Thyroid gland (tissue), 4 donors: Measurements from ENCODE around the gene PEX12. TPM values are rescaled to one million over a fixed set of nuclear protein-coding genes. Genes with fewer than 3 reads are reported as not detected.
"Not testable (repeated sequence)": the region's sequence is repeated elsewhere in the genome, so short reads cannot be mapped to it uniquely, and the experiment has no call there.

ENCODE experiments used
- DNase-seq, 2 donors: peaks; one replicate each; pipeline ENCODE4 v3.0.0-alpha.2; 2019
- H3K27ac ChIP-seq, 3 donors: fragments of 200-600 bp; sonication (generic); 1 replicate in 2 of 3; 2 replicates in 1 of 3; pipeline ENCODE4 v1.5.1; 2016 to 2019; ENCODE audit warnings: mild to moderate bottlenecking in 1 of 3, moderate library complexity in 1 of 3
- H3K27me3 ChIP-seq: fragments of 200-600 bp; sonication (generic); one replicate; pipeline ENCODE4 v1.5.1; 2019
- H3K36me3 ChIP-seq, 2 donors: fragments of 200-600 bp; sonication (generic); one replicate each; pipeline ENCODE4 v1.5.1; 2016 to 2019
- H3K4me1 ChIP-seq, 2 donors: fragments of 200-600 bp; sonication (generic); one replicate each; pipeline ENCODE4 v1.5.1; 2017 to 2019
- H3K4me3 ChIP-seq, 3 donors: fragments of 200-600 bp; sonication (generic); replicated peaks in 1 of 3; 1 replicate in 2 of 3; 2 replicates in 1 of 3; pipeline ENCODE4 v1.5.1; 2016; ENCODE audit warnings: mild to moderate bottlenecking in 1 of 3
- H3K9me3 ChIP-seq: fragments of 200-600 bp; sonication (generic); one replicate; pipeline ENCODE4 v1.5.1; 2017
- POLR2A ChIP-seq, 2 donors: fragments of 450-650 bp; IDR thresholded peaks; one replicate each; pipeline ENCODE4 v1.6.1; 2017; ENCODE audit warnings: antibody characterized with exemption in 2 of 2, mild to moderate bottlenecking in 2 of 2, moderate library complexity in 1 of 2
- WGBS, 2 donors: methylation state at CpG; one replicate each; pipeline ENCODE4 v1.1.5; 2017; 5-methylcytosine and 5-hydroxymethylcytosine counted together
- intact Hi-C: fragments of 100-400 bp; cut with DNase I; formaldehyde crosslinking; loops from one replicate; pipeline ENCODE4 v1.15.1; 2023
- total RNA-seq, 4 donors: library from RNA; depleted of rRNA; stranded (reverse); fragments of >200 nt; gene quantifications; one replicate each; pipeline ENCODE4 v1.2.3, GENCODE V29; 2016
- TF ChIP-seq, protein P1 (sequence below), 6 experiments: fragments of 200-600 bp in 3 of 6; fragments of 450-650 bp in 3 of 6; sonication (generic) in 3 of 6; IDR thresholded peaks; one replicate each; pipeline ENCODE4 v1.5.1; 2016 to 2019; ENCODE audit warnings: antibody characterized with exemption in 6 of 6, mild to moderate bottlenecking in 2 of 6, inconsistent platforms in 1 of 6, moderate library complexity in 1 of 6

The PEX12 gene
- total RNA-seq, 4 donors from 2014 or later: 6.1 to 12.0 (median 9.8) TPM

DNA sequence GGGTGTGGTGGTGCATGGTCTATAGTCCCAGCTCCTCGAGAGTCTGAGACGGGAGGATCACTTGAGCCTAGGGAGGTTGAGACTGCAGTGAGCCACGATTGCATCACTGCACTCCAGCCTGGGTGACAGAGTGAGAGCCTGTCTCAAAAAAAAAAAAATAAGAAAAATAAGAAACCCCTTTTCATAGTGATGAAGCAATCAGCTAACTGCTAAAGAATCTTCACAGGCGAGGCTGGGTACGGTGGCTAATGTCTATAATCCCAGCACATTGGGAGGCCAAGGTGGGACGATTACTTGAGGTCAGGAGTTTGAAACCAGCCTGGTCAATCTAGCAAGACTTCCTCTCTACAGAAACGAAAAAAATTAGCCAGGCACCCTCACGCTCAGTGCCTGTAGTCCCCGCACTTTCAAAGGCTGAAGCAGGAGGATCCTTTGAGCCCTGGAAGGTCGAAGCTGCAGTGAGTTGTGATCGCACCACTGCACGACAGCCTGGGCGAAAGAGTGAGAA is 41.7 kb downstream of the PEX12 start:
- Histone ChIP-seq H3K4me1 (peaks cover 0 to 3% of the 10 kb centered on the region in 2 donors), H3K4me3 (no peak overlapping the region), H3K36me3 (no peaks in the 10 kb centered on the region), H3K9me3 (no peaks in the 10 kb centered on the region), H3K27me3 (no peaks in the 10 kb centered on the region), H3K27ac (peak overlapping the region in 2 of 3 donors; percentile 15 to 36)
- 75 to 78% methylated on average over 13 of the region's 13 CpGs for WGBS, 2 donors
- DNase-seq: no peak
- TF ChIP-seq, protein P1, sequence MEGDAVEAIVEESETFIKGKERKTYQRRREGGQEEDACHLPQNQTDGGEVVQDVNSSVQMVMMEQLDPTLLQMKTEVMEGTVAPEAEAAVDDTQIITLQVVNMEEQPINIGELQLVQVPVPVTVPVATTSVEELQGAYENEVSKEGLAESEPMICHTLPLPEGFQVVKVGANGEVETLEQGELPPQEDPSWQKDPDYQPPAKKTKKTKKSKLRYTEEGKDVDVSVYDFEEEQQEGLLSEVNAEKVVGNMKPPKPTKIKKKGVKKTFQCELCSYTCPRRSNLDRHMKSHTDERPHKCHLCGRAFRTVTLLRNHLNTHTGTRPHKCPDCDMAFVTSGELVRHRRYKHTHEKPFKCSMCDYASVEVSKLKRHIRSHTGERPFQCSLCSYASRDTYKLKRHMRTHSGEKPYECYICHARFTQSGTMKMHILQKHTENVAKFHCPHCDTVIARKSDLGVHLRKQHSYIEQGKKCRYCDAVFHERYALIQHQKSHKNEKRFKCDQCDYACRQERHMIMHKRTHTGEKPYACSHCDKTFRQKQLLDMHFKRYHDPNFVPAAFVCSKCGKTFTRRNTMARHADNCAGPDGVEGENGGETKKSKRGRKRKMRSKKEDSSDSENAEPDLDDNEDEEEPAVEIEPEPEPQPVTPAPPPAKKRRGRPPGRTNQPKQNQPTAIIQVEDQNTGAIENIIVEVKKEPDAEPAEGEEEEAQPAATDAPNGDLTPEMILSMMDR (IDR thresholded peaks at IDR 0.05): no peak
- TF ChIP-seq POLR2A (IDR thresholded peaks at IDR 0.05): no peak
- intact Hi-C loops: loop anchor here (10.0 kb wide), 1 partner anchor 362 kb away; no protein-coding TSS in a partner anchor

DNA sequence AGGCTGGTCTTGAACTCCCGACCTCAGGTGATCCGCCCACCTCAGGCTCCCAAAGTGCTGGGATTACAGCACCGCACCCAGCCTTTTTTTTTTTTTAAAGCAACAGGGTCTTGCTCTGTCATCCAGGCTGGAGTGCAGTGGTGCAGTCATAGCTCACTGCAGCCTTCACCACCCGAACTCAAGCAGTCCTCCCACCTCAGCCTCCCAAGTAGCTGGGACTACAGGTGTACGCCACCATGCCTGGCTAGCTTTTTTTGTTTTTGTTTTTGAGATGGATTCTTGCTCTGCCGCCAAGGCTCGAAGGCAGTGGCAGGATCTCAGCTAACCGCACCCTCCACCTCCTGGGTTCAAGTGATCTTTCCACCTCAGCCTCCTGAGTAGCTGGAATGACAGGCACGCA is 43.0 kb downstream of the PEX12 start:
- H3K4me1 ChIP-seq, H3K27ac ChIP-seq: not testable (repeated sequence)
- intact Hi-C loops: loop anchor here (10.0 kb wide), 1 partner anchor 361 kb away; no protein-coding TSS in a partner anchor

DNA sequence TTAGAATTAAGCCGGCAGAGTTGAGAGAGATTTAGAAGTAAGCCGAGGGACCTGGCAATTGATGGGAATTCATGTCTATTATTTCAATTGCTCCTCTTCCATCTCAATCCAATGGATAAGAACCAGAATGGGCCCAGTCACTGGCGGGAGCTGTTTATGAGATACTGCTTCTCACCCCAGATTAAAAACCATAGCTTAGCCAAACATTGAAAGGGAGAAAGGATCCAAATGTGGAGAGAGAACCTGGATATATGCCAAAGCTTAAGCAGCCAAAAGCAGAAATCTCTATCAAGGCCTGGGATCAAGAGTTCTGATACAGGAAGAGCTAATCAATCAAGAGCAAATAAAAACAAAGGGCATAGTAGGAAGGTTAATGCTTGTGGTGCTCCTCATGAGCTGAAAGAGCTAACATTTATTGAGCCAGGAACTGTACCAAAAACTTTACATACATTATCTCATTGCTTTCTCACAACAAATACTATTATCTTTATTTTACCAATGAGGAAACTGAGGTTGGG is 43.7 kb downstream of the PEX12 start:
- Histone ChIP-seq H3K9me3 (no peaks in the 10 kb centered on the region), H3K4me3 (no peak overlapping the region), H3K36me3 (no peaks in the 10 kb centered on the region), H3K27ac (no peak overlapping the region), H3K4me1 (peaks cover 0 to 1% of the 10 kb centered on the region in 2 donors), H3K27me3 (no peaks in the 10 kb centered on the region)
- TF ChIP-seq, protein P1 (IDR thresholded peaks at IDR 0.05): no peak
- TF ChIP-seq POLR2A (IDR thresholded peaks at IDR 0.05): no peak
- intact Hi-C loops: loop anchor here (10.0 kb wide), 1 partner anchor 360 kb away; no protein-coding TSS in a partner anchor
- no peak for DNase-seq
- 71 to 78% methylated on average over 3 of the region's 3 CpGs for WGBS, 2 donors

More for the DNA sequence above, 43.0 kb downstream of the PEX12 start:
- H3K27me3 ChIP-seq, H3K36me3 ChIP-seq, H3K4me3 ChIP-seq, H3K9me3 ChIP-seq, DNase-seq: not testable (repeated sequence)
- WGBS, 2 donors: 86 to 91% methylated on average over 9 of the region's 9 CpGs

DNA sequence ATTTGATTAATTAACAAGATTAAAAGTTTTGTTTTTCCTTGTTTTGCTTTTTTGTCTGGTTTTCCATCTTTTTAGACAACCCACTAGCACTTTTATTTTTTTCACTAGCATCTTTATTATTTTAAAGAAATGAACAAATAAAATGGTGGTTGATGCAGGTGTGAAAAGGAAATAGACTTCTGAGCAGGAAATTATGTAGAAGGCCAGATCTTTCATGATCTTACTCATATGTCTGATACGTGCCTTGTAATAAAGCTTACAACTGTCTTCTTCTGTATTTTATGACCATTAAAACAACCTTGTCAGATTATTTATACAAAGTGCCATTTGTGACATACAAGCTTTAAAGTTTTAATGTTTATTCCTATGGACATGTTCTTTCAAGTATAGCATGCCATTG is 47.2 kb downstream of the PEX12 start:
- WGBS, 2 donors: 74 to 88% methylated on average over 1 of the region's 1 CpG
- Histone ChIP-seq H3K4me3 (no peak overlapping the region), H3K36me3 (no peaks in the 10 kb centered on the region), H3K9me3 (no peaks in the 10 kb centered on the region), H3K4me1 (no peaks in the 10 kb centered on the region), H3K27me3 (no peaks in the 10 kb centered on the region), H3K27ac (no peak overlapping the region)
- no peak for TF ChIP-seq POLR2A (IDR thresholded peaks at IDR 0.05)
- TF ChIP-seq, protein P1 (IDR thresholded peaks at IDR 0.05): no peak
- intact Hi-C loops: loop anchor here (10.0 kb wide), 1 partner anchor 356 kb away; no protein-coding TSS in a partner anchor
- DNase-seq: no peak

DNA sequence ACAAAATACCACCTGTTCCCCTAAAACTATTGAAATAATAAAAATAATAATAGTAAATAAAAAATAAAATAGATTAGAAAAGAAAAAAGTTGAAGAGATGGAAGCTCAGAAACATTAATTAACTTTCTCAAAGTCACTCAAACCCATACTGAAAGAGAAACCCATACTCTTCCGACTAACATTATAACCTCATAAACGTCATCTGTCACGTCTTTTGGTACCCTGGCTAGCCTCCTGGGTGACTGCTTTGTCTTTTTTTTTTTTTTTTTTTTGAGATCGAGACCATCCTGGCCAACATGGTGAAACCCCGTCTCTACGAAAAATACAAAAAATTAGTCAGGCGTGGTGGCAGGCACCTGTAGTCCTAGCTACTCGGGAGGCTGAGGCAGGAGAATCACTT is 48.5 kb downstream of the PEX12 start:
- Histone ChIP-seq H3K9me3 (no peaks in the 10 kb centered on the region), H3K4me1 (no peaks in the 10 kb centered on the region), H3K36me3 (no peaks in the 10 kb centered on the region), H3K4me3 (no peak overlapping the region), H3K27me3 (no peaks in the 10 kb centered on the region), H3K27ac (no peak overlapping the region)
- TF ChIP-seq, protein P1 (IDR thresholded peaks at IDR 0.05): no peak
- no peak for TF ChIP-seq POLR2A (IDR thresholded peaks at IDR 0.05)
- WGBS, 2 donors: 83 to 89% methylated on average over 8 of the region's 8 CpGs
- intact Hi-C loops: loop anchor here (10.0 kb wide), 1 partner anchor 355 kb away; no protein-coding TSS in a partner anchor
- DNase-seq: no peak

DNA sequence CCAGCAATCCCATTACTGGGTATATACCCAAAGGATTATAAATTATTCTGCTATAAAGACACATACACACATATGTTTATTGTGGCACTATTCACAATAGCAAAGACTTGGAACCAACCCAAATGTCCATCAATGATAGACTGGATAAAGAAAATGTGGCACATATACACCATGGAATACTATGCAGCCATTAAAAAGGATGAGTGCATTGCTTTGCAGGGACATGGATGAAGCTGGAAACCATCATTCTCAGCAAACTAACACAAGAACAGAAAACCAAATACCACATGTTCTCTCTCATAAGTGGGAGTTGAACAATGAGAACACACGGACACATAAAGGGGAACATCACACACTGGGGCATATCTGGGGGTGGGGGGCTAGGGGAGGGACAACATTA is 49.0 kb downstream of the PEX12 start:
- H3K27ac ChIP-seq, H3K36me3 ChIP-seq, intact Hi-C loops, H3K4me3 ChIP-seq, H3K27me3 ChIP-seq, H3K4me1 ChIP-seq, H3K9me3 ChIP-seq, DNase-seq: not testable (repeated sequence)
- WGBS, 2 donors: 93 to 100% methylated on average over 1 of the region's 1 CpG
